ENCODE measurements around the gene CRHR2.
"Not testable (repeated sequence)": the region's sequence is repeated elsewhere in the genome, so short reads cannot be mapped to it uniquely, and the experiment has no call there.

Gene CRHR2

DNA sequence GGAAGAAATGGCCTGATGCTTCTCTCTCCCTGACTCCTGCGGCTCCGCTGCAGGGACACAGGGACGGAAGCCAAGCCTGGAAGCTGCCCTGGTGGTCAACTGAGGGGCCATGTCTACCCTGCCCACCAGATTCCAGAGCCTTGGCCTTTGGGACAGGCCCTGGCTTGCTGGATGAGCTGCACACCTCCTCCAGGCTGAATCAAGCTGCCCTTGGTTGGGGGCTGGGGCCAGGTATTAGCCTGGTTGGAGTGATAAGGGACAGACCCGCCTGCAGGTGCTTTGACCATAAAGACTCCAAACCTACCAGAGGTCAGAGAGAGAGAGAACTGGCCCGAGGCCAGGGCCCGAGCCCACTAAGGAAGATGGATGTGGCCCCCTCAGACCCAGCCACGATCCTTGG is 30.1 kb downstream of the CRHR2 start:
- DNase-seq = no peak

DNA sequence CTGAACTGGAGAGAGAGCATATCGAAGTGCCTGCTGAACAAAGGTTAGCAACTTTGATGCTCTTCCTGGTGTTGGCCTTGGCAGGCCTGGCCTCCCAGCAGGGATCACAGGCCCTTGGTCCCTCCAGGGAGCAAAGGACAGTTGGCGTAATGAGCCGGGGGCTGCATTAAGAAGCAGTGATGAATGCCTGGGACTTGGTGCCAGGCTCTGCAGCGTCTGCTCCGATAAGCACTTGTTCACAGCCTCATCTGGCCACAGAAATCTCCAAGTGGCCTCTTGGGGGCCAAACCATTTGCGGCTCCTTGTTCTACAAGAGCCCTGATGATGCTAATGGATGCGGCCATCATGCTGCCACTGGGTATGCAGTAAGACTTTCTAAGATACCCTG is 31.8 kb downstream of the CRHR2 start:
- DNase-seq = no peak

- no peak for DNase-seq
Observed at GRCh38 chr7:30649717-30650420, 32.4 kb downstream of the CRHR2 start.

- no peak for DNase-seq
Observed at GRCh38 chr7:30648744-30649540, 33.3 kb downstream of the CRHR2 start.

DNA sequence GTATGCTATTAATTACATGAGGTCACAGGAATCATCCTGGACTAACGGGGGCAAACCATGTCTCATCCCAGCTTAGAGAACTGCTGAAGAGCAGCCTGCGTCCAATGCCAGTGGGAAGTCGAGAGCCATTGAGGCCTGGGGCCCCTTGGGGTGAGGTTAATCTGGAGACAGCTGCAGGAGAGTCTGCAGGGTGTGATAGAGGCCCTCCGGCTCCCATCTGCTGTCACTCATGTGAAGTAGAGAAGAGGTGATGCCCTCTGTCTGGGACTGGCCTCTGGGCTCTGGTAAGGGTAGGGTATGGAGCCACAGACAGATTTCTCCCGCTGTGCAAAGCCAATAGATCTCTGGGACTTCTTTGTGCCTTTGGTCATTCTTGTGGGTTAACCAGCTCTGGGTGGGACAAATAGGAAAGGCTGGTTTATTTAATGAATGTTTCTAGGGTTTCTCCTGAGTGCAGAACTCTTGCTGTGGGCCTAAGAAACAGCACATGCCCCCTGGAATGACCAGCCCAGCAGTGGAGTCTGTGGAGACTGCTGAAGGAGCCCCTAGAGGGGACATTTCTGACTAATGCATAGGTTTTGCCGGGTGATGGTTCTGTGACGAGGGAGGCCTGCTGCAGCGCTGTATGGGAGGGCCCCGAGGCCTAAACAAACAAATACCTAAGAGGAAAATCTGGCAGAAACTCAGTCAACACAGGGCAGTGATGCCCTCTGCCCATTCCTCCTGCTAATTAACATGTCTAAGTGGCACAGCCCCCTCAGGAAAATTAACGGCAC is 34.5 kb downstream of the CRHR2 start:
- DNase-seq = peak; percentile 7

DNA sequence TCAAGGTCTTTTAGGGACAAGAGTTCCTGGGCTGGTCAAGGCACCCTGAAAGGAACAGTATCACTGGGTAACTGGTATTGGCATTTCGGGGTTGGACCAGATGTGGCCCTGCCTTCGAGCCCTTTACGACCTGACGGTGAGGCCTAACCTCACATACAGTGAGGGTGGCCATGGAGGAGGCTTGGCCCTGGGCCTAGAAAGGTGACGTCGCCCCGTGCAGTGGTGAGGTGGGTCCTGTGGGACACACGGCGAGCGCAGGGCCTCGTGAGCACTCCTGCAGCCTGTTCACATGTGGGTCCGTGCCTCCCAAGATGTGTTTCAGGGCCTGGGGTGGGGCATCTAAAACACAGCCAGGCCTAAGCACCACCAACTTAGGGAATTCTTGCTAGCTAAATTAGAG is 36.1 kb downstream of the CRHR2 start:
- DNase-seq = no peak

DNA sequence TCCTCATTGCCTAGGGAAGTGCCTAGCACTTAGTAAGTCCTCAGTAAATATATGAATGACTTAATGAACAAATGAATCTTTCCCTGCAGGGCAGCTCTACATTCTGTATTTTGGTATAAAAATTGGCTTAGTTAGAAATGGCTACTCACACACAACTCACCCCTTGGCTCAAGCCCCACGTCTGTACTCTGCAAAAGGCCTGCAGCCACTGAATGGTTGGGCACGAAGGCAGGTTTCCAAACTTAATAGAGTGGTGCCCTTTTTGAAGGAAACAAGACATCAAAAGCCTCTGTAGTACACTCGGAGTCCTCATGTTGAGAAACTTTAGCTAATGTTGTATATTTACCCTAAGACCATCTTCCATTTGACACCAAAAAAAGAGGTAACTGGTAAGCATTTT is 36.6 kb downstream of the CRHR2 start:
- no peak for DNase-seq

DNA sequence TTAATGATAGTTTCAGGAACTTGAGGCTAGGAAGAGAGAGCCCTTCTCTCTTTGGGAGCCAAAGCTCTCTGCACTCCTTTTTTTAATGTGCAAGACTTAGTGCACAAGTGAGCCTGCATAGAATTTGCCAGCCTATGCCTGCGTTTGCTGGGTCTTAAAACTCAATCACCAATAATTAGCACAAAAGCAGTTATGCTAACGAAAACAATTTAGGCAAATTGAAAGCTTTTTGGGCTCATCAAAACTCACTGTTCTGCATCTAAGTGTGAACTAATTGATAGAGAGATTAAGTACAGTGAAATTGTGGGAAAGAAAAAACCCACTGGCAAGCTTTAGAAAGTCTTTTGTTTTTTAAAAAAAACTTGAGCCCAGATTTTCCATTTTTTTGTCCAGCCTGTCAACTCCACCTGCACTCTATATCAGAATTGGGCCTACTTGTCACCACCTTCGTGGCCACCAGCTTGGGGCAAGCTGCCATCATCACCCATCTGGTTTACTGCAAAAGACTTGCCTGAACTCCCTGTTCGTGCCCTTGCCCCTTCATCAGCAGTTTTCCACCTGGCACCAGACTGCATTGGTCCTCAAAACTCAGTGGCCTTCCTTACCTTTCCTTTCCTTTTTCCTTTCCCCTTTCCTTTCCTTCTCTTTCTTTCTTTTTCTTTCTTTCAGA is 37.8 kb downstream of the CRHR2 start:
- no peak for DNase-seq

GRCh38 chr7:30642789-30643188 is 39.5 kb downstream of the CRHR2 start:
- DNase-seq = no peak

- DNase-seq = not testable (repeated sequence)
Observed at GRCh38 chr7:30642322-30642721, 39.9 kb downstream of the CRHR2 start.

- DNase-seq = no peak
Observed at GRCh38 chr7:30635798-30636197, 46.5 kb downstream of the CRHR2 start.

DNA sequence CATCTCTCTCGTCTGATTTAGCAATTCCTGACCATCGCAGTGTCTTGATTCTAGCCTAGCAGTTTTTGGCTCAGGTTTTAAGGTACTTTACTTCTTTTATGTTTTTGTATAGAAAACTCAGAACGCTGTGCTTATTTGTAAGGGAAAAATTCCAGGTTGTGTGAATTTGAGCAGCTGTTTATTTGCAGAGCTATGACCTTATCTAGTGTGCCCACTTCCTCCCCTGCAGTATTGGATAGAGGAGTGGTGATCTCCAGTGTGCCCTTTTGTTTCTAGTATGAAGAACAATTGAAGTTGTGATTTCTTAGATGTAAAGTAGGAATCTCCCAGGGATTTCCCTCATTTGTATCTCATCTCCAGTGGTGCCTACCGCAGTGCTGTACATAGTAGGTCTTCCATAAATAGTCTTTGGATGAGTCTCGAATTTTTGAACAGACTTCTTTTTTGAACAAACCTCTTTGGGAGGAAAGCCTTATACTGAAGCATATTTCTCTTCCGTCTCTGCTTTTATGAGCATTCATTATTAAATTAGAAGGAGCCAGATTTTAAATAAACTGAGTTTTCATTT is 47.5 kb downstream of the CRHR2 start:
- no peak for DNase-seq

GRCh38 chr7:30634193-30634626 is 48.0 kb downstream of the CRHR2 start:
- no peak for DNase-seq

GRCh38 chr7:30633223-30633622 is 49.0 kb downstream of the CRHR2 start:
- DNase-seq = no peak

DNA sequence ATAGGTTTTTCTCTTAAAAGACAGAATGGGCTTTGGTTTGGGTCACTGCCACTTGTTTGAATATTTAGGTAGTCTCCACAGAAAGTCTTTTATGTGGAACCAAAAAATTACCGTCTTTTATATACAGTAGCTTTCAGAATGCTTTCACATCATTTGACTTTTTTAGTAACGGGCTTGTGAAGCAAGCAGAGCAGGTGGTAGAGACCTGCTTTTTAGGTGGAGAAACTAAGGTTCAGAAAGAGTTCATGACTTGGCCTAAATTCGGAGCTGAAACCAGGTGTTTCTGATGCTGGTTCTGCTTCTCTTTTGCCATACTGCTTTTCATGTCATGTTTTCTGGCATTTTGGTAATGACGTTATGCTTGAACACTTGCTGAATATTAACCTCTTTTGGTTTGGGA is 51.3 kb downstream of the CRHR2 start:
- no peak for DNase-seq

DNA sequence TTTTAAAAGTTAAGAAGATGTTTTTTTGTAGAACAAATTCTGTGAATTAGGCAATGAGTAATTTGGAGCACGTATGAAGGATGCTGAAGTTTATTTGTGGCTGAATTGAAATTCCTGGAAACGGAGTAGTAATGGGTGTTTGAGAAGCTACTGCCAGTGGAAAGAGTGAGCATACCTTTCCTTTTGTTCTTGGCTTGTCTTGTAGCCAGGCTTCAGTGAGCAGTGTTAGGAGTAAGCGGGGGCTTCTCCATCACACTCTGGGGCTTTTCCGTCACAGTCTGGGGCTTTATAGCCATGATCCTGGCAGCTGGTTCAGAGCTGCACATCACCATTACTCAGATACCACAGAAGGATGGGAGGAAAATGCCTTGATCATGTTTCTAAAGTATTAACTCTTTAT is 55.2 kb downstream of the CRHR2 start:
- DNase-seq = no peak

GRCh38 chr7:30625283-30625682 is 57.0 kb downstream of the CRHR2 start:
- DNase-seq = no peak

- no peak for DNase-seq
Observed at GRCh38 chr7:30618961-30619360, 63.3 kb downstream of the CRHR2 start.

- DNase-seq = no peak
Observed at GRCh38 chr7:30618080-30618676, 64.1 kb downstream of the CRHR2 start.

- DNase-seq = no peak
Observed at GRCh38 chr7:30617359-30617758, 64.9 kb downstream of the CRHR2 start.

DNA sequence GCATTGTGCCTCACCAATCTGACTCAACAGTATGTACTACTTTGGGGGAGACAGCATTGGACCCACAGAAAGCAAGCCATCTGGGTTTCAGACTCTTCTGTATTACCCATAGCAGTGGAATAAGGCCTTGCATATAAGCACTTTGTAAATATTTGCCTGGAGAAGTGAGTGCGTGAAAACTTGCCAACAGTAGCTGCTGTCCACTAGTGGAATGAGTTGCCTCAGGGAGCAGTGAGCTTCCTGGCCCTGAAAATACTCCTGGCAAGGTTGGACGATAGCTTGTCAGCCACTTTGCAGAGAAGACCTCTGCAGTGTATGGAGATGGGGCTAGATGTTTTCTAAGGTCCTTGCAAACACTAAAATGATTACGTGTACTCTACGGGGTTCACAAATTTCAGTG is 65.9 kb downstream of the CRHR2 start:
- no peak for DNase-seq
